Esophagus squamous epithelium (tissue), 5 donors: ENCODE results near the gene NBL1. TPM values are rescaled to one million over a fixed set of nuclear protein-coding genes. Genes with fewer than 3 reads are reported as not detected.

ENCODE experiments used
- DNase-seq: peaks from one replicate; lab custom pipeline; 2025; lab: John Stamatoyannopoulos, UW
- H3K27ac ChIP-seq, 4 donors: fragments of 200-600 bp; sonication (generic); one replicate each; pipeline ENCODE4 v1.5.1; 2016 to 2019; ENCODE audit warnings: mild to moderate bottlenecking in 1 of 4
- H3K27me3 ChIP-seq, 4 donors: fragments of 200-600 bp; sonication (generic); 1 replicate in 3 of 4; 2 replicates in 1 of 4; pipeline versions ENCODE4 v1.5.1 to v1.6.0; 2017 to 2021; ENCODE audit warnings: antibody characterized with exemption in 1 of 4
- H3K36me3 ChIP-seq, 3 donors: fragments of 200-600 bp; sonication (generic); one replicate each; pipeline ENCODE4 v1.5.1; 2016 to 2019
- H3K4me1 ChIP-seq, 3 donors: fragments of 200-600 bp; sonication (generic); one replicate each; pipeline ENCODE4 v1.5.1; 2017 to 2019
- H3K4me3 ChIP-seq, 4 donors: fragments of 200-600 bp; sonication (generic); 1 replicate in 3 of 4; 2 replicates in 1 of 4; pipeline ENCODE4 v1.5.1; 2016 to 2019; ENCODE audit warnings: mild to moderate bottlenecking in 2 of 4, moderate library complexity in 1 of 4
- H3K9me3 ChIP-seq, 3 donors: fragments of 200-600 bp; sonication (generic); one replicate each; pipeline ENCODE4 v1.5.1; 2016 to 2019
- CTCF ChIP-seq, 6 experiments: fragments of 450-650 bp in 4 of 6; fragments of 200-600 bp in 2 of 6; sonication (generic) in 2 of 6; IDR thresholded peaks; one replicate each; pipeline ENCODE4 v1.5.1; 2016 to 2019; ENCODE audit warnings: antibody characterized with exemption in 6 of 6, mild to moderate bottlenecking in 4 of 6, moderate library complexity in 4 of 6
- POLR2A ChIP-seq, 4 donors: fragments of 450-650 bp; IDR thresholded peaks; one replicate each; pipeline ENCODE4 v1.6.1; 2017; ENCODE audit warnings: antibody characterized with exemption in 4 of 4, mild to moderate bottlenecking in 4 of 4, moderate library complexity in 3 of 4
- WGBS, 2 donors: methylation state at CpG; one replicate each; pipeline ENCODE4 v1.1.5; 2018; 5-methylcytosine and 5-hydroxymethylcytosine counted together
- intact Hi-C: fragments of 100-400 bp; cut with DNase I; formaldehyde crosslinking; loops from one replicate; pipeline ENCODE4 v1.15.0; 2022
- total RNA-seq, 4 donors: library from RNA; depleted of rRNA; stranded (reverse); fragments of >200 nt; gene quantifications; one replicate each; pipeline ENCODE4 v1.1.0, GENCODE V29; 2016
- donor health status: DM: yes; HTN: yes; CAD: no.

Gene NBL1
- total RNA-seq, 4 donors from 2014 or later, result 67.8 to 170 (median 95.1) TPM

GRCh38 chr1:19694298-19694697, 50.2 kb downstream of the NBL1 start:
- no peak overlapping the region for H3K4me3 ChIP-seq
- H3K4me1 ChIP-seq, result no peaks in the 10 kb centered on the region
- H3K36me3 ChIP-seq, result peaks cover 0 to 98% (median 6%) of the 10 kb centered on the region in 3 donors
- DNase-seq, result no peak
- TF ChIP-seq CTCF (IDR thresholded peaks at IDR 0.05) (no peak), POLR2A (IDR thresholded peaks at IDR 0.05) (no peak)
- H3K27me3 ChIP-seq, result no peaks in the 10 kb centered on the region
- intact Hi-C loops, result no loop called here
- WGBS, 2 donors, result 79% methylated on average over 2 of the region's 14 CpGs; no CpG with 5 or more reads in 1 of the 2 donors
- H3K9me3 ChIP-seq, result no peaks in the 10 kb centered on the region
- no peak overlapping the region for H3K27ac ChIP-seq

- TF ChIP-seq POLR2A (IDR thresholded peaks at IDR 0.05), result no peak
- Histone ChIP-seq H3K27me3 (no peaks in the 10 kb centered on the region), H3K27ac (no peak overlapping the region), H3K4me1 (no peaks in the 10 kb centered on the region), H3K9me3 (no peaks in the 10 kb centered on the region), H3K36me3 (peaks cover 0 to 98% (median 6%) of the 10 kb centered on the region in 3 donors), H3K4me3 (no peak overlapping the region)
- DNase-seq, result no peak
- intact Hi-C loops, result no loop called here
- 94 to 96% methylated on average over 7 of the region's 7 CpGs for WGBS, 2 donors
Observed at GRCh38 chr1:19695772-19696171, 51.7 kb downstream of the NBL1 start.

- TF ChIP-seq CTCF (IDR thresholded peaks at IDR 0.05) (no peak), POLR2A (IDR thresholded peaks at IDR 0.05) (no peak)
- no peaks in the 10 kb centered on the region for H3K9me3 ChIP-seq
- no peak overlapping the region for H3K27ac ChIP-seq
- 91 to 93% methylated on average over 8 of the region's 8 CpGs for WGBS, 2 donors
- H3K4me3 ChIP-seq, result no peak overlapping the region
- no peak for DNase-seq
- peaks cover 0 to 90% (median 6%) of the 10 kb centered on the region in 3 donors for H3K36me3 ChIP-seq
- no peaks in the 10 kb centered on the region for H3K4me1 ChIP-seq
- intact Hi-C loops, result no loop called here
- H3K27me3 ChIP-seq, result no peaks in the 10 kb centered on the region
Observed at GRCh38 chr1:19696820-19697219, 52.7 kb downstream of the NBL1 start.

GRCh38 chr1:19698181-19698580, 54.1 kb downstream of the NBL1 start:
- peaks cover 0 to 78% (median 6%) of the 10 kb centered on the region in 3 donors for H3K36me3 ChIP-seq
- no peak overlapping the region for H3K27ac ChIP-seq
- H3K4me1 ChIP-seq, result no peaks in the 10 kb centered on the region
- TF ChIP-seq CTCF (IDR thresholded peaks at IDR 0.05), result no peak
- H3K9me3 ChIP-seq, result no peaks in the 10 kb centered on the region
- H3K4me3 ChIP-seq, result no peak overlapping the region
- 86 to 100% methylated on average over 1 to 4 of the region's 4 CpGs for WGBS, 2 donors
- intact Hi-C loops, result no loop called here
- DNase-seq, result no peak
- no peaks in the 10 kb centered on the region for H3K27me3 ChIP-seq

- 77 to 86% methylated on average over 6 of the region's 14 CpGs for WGBS, 2 donors
- no peak for DNase-seq
- intact Hi-C loops, result no loop called here
Observed at GRCh38 chr1:19700079-19700777, 56.1 kb downstream of the NBL1 start.

More at GRCh38 chr1:19700079-19700777, 56.1 kb downstream of the NBL1 start:
- Histone ChIP-seq H3K27ac (no peak overlapping the region), H3K27me3 (no peaks in the 10 kb centered on the region), H3K4me1 (peaks cover 0 to 14% (median 10%) of the 10 kb centered on the region in 3 donors), H3K36me3 (peaks cover 0 to 57% (median 0%) of the 10 kb centered on the region in 3 donors), H3K4me3 (no peak overlapping the region), H3K9me3 (no peaks in the 10 kb centered on the region)
- TF ChIP-seq POLR2A (IDR thresholded peaks at IDR 0.05) (no peak), CTCF (IDR thresholded peaks at IDR 0.05) (no peak)
